ENCODE data around the gene CRMP1. TPM values are rescaled to one million over a fixed set of nuclear protein-coding genes. Genes with fewer than 3 reads are reported as not detected.

The CRMP1 gene
- total and polyA plus RNA-seq, 9 of the 15 experiments (the other 6 are each of a cell fraction or from before 2014, with no cell fraction given) = 0.03 to 0.04 TPM; not detected in 7

DNA sequence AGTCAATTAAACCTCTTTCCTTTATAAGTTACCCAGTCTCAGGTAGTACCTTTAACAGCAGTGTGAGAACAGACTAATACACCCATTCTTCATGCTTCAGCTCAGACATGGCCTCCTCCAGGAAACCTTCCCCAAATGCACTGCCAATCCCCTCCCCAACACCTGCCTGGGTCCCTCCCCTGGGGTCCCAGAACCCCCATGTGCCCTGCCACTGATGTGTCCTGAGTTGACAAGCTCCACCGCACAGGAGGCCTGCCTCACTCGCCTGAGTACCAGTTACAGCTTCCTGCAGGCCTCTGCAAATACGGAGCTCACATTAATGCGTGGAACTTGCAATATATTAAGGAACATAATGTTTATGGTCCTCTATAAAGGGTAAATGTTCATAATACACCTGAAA lies 34.9 kb upstream of the CRMP1 start (continued):
- TF ChIP-seq CXXC5 (CRISPR knock-in tag; IDR thresholded peaks at IDR 0.05) = no peak
- TF ChIP-seq ZNF717 (CRISPR knock-in tag; IDR thresholded peaks at IDR 0.05) = no peak

DNA sequence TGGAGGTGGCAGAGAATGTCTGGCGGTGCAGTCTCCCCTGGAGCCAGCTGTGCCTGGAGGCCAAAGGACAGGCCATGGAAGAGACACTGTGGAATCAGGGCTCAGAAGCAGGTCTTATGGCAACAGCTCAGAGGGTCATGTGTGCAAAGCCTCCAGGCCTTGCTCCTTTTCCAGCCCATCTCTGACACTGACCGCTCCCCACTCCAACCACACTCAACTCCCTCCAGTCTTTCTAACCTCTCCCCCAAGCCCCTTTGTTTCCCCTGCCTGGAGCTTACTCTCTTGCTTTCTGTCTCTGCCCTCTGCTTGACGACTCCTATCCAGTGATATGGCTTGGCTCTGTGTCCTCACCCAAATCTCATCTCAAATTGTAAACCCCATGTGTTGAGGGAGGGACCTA lies 34.2 kb upstream of the CRMP1 start:
- ChIA-PET POLR2A (interaction anchor here (0.5 to 1.3 kb wide), 3 partner anchors 9 to 678 kb away, joined by 3 to 4 read pairs (median 4); no protein-coding TSS in a partner anchor), CTCF (ENCODE audit: low intra/inter-chr PET ratio) (no interaction called here)
- Histone ChIP-seq H2AFZ (ENCODE audit: low read depth, low read length) (no peak overlapping the region), H3K9me3 (replicated peaks; ENCODE audit: control insufficient read depth, insufficient read depth, low read depth, low read length) (no peaks in the 10 kb centered on the region), H3K27ac (ENCODE audit: extremely low read depth, low read depth, low read length) (no peak overlapping the region), H3K4me2 (ENCODE audit: insufficient read depth, low read length) (no peak overlapping the region), H3K27me3 (ENCODE audit: control insufficient read depth in 2 of 2, insufficient read depth in 2 of 2, low read length in 2 of 2) (peaks cover 5 to 28% of the 10 kb centered on the region in 2 experiments; a peak in 3 of 5 replicates), H4K20me1 (replicated peaks; ENCODE audit: control insufficient read depth, insufficient read depth, low read length) (no peaks in the 10 kb centered on the region), H3K9ac (ENCODE audit: insufficient read depth in 1 of 2, low read depth in 2 of 2, low read length in 2 of 2) (no peak overlapping the region), H3K4me3 (no peak overlapping the region), H3K36me3 (ENCODE audit: control insufficient read depth, insufficient read depth, low read length) (no peaks in the 10 kb centered on the region), H3K4me1 (replicated peaks in 1 of 2; ENCODE audit: control insufficient read depth in 2 of 2, insufficient read depth in 2 of 2, low read length in 2 of 2) (no peaks in the 10 kb centered on the region), H3K79me2 (ENCODE audit: control insufficient read depth, insufficient read depth, low read length) (no peaks in the 10 kb centered on the region), H3K9me1 (ENCODE audit: control insufficient read depth, insufficient read depth, low read length) (no peaks in the 10 kb centered on the region)
- in situ Hi-C loops (cut with MboI) = no loop called here
- FAIRE-seq = no peak
- BruUV-seq (replicated peaks) = no TSS peak
- TF ChIP-seq, protein P1, sequence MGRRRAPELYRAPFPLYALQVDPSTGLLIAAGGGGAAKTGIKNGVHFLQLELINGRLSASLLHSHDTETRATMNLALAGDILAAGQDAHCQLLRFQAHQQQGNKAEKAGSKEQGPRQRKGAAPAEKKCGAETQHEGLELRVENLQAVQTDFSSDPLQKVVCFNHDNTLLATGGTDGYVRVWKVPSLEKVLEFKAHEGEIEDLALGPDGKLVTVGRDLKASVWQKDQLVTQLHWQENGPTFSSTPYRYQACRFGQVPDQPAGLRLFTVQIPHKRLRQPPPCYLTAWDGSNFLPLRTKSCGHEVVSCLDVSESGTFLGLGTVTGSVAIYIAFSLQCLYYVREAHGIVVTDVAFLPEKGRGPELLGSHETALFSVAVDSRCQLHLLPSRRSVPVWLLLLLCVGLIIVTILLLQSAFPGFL (CRISPR knock-in tag; IDR thresholded peaks at IDR 0.05) = no peak
- no peak for TF ChIP-seq ZNF140 (CRISPR knock-in tag; IDR thresholded peaks at IDR 0.05)
- no peak for TF ChIP-seq SP2 (IDR thresholded peaks at IDR 0.05; ENCODE audit: extremely low read depth, low read depth, low read length, poor library complexity, severe bottlenecking)
- 0% methylated on average over 2 of the region's 3 CpGs for WGBS (ENCODE audit: insufficient coverage, low coverage, missing lambda C conversion rate)
- no peak for DNase-seq (ENCODE audit: extremely low read depth in 1 of 4, low spot score in 3 of 4)
- intact Hi-C loops (cut with micrococcal nuclease) = no loop called here
- ATAC-seq = no peak
